Coronary artery (tissue), 2 donors: ENCODE results near the gene ZNF587B.
"Not testable (repeated sequence)": the region's sequence is repeated elsewhere in the genome, so short reads cannot be mapped to it uniquely, and the experiment has no call there.

ENCODE experiments used
- DNase-seq: peaks from one replicate; pipeline ENCODE4 v3.0.0-alpha.2; 2017; ENCODE audit warnings: low spot score
- H3K27ac ChIP-seq, 2 donors: fragments of 200-600 bp; sonication (generic); one replicate each; pipeline ENCODE4 v1.5.1; 2016 to 2019
- H3K4me3 ChIP-seq: fragments of 200-600 bp; sonication (generic); 2 replicates; pipeline ENCODE4 v1.5.1; 2016; ENCODE audit warnings: mild to moderate bottlenecking, moderate library complexity
- CTCF ChIP-seq: fragments of 200-600 bp; sonication (generic); IDR thresholded peaks from one replicate; pipeline ENCODE4 v1.5.1; 2019; ENCODE audit warnings: antibody characterized with exemption

Gene ZNF587B

GRCh38 chr19:57802269-57802668 lies 27.8 kb upstream of the ZNF587B start:
- no peak overlapping the region for H3K27ac ChIP-seq
- no peak overlapping the region for H3K4me3 ChIP-seq
- no peak for DNase-seq
- no peak for TF ChIP-seq CTCF

GRCh38 chr19:57803265-57803593 lies 26.9 kb upstream of the ZNF587B start:
- peak overlapping the region in 1 of 2 donors; percentile 56 for H3K27ac ChIP-seq
- peak overlapping the region; percentile 71 for H3K4me3 ChIP-seq
- no peak for TF ChIP-seq CTCF
- DNase-seq, result no peak

DNA sequence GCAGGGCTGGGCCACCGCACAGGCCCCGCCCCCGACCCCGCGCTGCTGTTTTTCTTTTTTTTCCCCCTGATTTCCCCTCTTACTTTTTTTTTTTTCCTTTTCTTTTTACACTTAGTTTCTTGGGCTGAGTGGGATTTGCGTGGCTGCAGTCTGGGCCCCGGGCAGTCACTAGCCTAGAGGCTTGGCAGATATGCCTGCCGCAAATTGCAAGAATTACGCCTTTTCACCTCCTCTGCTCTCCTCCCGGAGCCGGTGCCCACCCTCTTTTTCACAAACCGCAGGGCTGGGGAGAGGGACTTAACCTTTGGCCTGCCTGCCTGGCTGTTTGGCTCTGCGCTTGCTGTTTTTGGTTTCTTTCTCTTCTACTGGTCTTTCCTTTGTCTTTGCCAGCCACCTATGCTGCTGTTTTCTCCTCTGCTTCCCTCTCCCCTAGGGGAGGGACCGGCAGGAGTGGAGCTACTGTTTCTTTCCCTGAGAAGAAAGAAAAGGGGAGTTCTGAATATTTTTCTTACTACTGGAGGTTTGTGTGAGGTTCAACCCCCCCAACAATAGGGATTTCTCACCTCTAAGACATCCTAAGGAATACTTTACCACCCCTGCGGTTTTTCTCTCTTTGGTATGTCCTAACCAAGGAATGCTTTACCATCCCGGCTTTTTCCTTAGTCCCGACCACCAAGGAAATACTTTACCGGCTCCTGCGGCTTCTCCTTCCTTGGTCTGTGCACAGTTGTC lies 26.3 kb upstream of the ZNF587B start:
- peak overlapping the region; percentile 71 for H3K4me3 ChIP-seq
- DNase-seq, result no peak

GRCh38 chr19:57807541-57807940 lies 22.6 kb upstream of the ZNF587B start:
- H3K4me3 ChIP-seq, result no peak overlapping the region
- no peak for TF ChIP-seq CTCF
- DNase-seq, result no peak

More for the DNA sequence above, 26.3 kb upstream of the ZNF587B start:
- peak overlapping the region; percentile 56 to 84 for H3K27ac ChIP-seq
- TF ChIP-seq CTCF, result no peak

GRCh38 chr19:57810410-57811295 lies 19.4 kb upstream of the ZNF587B start:
- H3K4me3 ChIP-seq, H3K27ac ChIP-seq, DNase-seq: not testable (repeated sequence)

More at GRCh38 chr19:57807541-57807940, 22.6 kb upstream of the ZNF587B start:
- H3K27ac ChIP-seq, result no peak overlapping the region

DNA sequence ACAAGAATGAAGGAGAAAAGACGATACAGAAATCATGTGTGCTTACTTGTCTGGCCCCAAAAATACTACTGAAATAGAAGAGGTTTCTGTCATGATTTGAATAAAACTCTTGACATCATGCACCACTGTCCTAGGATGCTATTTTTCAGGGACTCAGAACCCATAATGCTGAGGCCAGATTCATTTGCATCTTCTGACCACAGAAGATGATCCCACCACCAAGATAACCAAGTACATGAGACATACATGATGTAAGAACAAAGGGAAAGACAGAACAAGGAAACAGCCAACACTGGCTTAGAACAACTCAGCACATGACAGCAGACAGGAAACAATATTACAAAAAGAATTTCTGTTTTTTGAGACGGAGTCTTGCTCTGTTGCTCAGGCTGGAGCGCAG lies 17.9 kb upstream of the ZNF587B start:
- DNase-seq, result no peak
- no peak overlapping the region for H3K4me3 ChIP-seq
- no peak for TF ChIP-seq CTCF
- no peak overlapping the region for H3K27ac ChIP-seq

DNA sequence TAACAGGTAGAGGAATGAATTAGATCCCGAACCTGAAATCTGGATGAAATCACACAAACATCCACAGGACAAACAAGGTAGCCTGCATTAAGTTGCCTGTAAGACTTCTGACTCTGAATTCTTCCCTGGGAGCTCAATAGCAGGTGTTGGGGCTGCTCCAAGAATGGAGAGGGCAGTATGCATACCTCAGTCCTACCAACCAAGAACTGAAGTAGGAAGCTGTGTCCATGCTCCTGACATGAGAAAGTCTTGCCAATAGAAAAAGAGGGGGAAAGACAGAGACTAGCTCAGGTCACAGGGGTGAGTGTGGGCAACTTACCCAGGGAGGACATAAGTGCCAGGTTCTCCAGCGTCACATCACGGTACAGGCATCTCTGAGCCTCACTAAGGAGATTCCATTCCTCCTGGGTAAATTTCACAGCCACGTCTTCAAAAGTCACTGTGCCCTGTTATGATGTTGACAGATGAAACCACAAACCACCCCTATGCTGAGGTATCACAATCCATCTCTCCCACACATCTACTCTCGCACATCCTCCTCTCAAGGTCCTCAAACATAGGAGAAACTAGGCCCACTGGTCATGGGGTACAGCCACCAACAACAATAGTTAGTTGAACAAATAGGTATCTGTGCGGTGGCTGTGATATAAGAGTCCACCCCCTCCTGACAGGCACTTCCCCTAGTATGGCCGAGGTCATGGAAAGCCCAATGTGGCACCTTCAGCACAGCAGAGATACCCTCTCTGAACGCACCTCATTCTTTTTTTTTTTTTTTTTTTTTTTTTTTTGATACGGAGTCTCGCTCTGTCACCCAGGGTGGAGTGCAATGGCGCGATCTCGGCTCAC lies 16.9 kb upstream of the ZNF587B start:
- DNase-seq, H3K27ac ChIP-seq: not testable (repeated sequence)
- H3K4me3 ChIP-seq, result peak overlapping the region; percentile 89
